HEK293 (cell line): ENCODE measurements around the gene NCAN.

Experiments used
- GLI4 ChIP-seq: fragments of 450-650 bp; formaldehyde crosslinking; IDR thresholded peaks from 2 replicates; pipeline ENCODE4 v1.5.1; 2016; ENCODE audit warnings: missing biosample characterization, missing genetic modification characterization
- ZBTB17 ChIP-seq: fragments of 450-650 bp; formaldehyde crosslinking; IDR thresholded peaks from 2 replicates; pipeline ENCODE4 v1.5.1; 2016; ENCODE audit warnings: missing biosample characterization, missing genetic modification characterization
- ZNF148 ChIP-seq: fragments of 450-650 bp; formaldehyde crosslinking; IDR thresholded peaks from 2 replicates; pipeline ENCODE4 v1.5.0; 2017; ENCODE audit warnings: missing biosample characterization, missing genetic modification characterization, borderline replicate concordance
- ZNF48 ChIP-seq: fragments of 450-650 bp; formaldehyde crosslinking; IDR thresholded peaks from 2 replicates; pipeline ENCODE4 v1.5.1; 2016; ENCODE audit warnings: missing biosample characterization, missing genetic modification characterization
- ZNF529 ChIP-seq: fragments of 450-650 bp; formaldehyde crosslinking; IDR thresholded peaks from 2 replicates; pipeline ENCODE4 v1.5.1; 2017; ENCODE audit warnings: missing genetic modification characterization, missing biosample characterization; ENCODE audit not compliant: insufficient replicate concordance
- ZNF555 ChIP-seq: fragments of 450-650 bp; formaldehyde crosslinking; conservative IDR thresholded peaks from 2 replicates; pipeline ENCODE4 v1.5.1; 2017; ENCODE audit warnings: missing biosample characterization, mild to moderate bottlenecking, missing genetic modification characterization, inconsistent platforms
- ZNF777 ChIP-seq: fragments of 450-650 bp; formaldehyde crosslinking; IDR thresholded peaks from 2 replicates; pipeline ENCODE4 v1.5.1; 2017; ENCODE audit warnings: missing biosample characterization, missing genetic modification characterization, borderline replicate concordance
- TF ChIP-seq, protein P1 (sequence below): fragments of 450-650 bp; formaldehyde crosslinking; IDR thresholded peaks from 2 replicates; pipeline ENCODE4 v1.5.1; 2016; ENCODE audit warnings: missing biosample characterization, missing genetic modification characterization, low read depth
- TF ChIP-seq, protein P2 (sequence below): fragments of 450-650 bp; formaldehyde crosslinking; IDR thresholded peaks from 2 replicates; pipeline ENCODE4 v1.5.1; 2016; ENCODE audit warnings: missing biosample characterization, missing genetic modification characterization
- TF ChIP-seq, protein P3 (sequence below): fragments of 450-650 bp; formaldehyde crosslinking; optimal IDR thresholded peaks from 2 replicates; pipeline ENCODE3; 2016; ENCODE audit warnings: missing biosample characterization, mild to moderate bottlenecking, missing genetic modification characterization

DNA sequence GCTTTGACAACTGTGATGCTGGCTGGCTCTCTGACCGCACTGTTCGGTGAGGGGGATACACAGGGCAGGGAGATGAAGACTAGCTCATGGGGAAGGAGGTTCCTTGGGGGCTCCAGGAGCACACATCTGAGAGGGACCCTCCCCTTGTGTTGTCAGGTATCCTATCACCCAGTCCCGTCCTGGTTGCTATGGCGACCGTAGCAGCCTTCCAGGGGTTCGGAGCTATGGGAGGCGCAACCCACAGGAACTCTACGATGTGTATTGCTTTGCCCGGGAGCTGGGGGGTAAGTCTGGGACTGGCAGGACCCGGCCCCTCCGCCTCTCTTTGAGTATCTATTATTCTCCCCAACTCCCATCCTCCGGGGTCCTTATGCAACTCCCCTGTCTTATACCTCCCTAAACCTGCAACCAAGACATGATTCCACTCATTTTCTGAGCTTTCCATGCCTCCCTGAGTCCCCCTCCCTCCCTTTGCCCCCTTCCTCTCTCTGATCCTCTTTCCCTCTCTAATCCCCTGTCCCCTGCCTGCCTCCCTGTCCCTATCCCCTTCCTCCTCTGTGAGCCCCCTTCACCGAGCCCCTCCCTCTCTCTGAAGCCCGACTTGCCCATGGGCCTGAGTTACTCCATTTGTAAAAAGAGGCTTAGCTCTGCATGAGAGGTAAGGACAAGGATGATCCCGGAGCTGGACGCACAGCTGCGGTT is 12.5 kb downstream of the NCAN start:
- TF ChIP-seq GLI4 (no peak), ZNF48 (tag by site-specific recombination) (no peak), ZNF777 (tag by site-specific recombination) (no peak), ZNF555 (no peak), ZNF529 (tag by site-specific recombination) (no peak), ZBTB17 (no peak), ZNF148 (tag by site-specific recombination) (no peak)
- TF ChIP-seq, protein P1, sequence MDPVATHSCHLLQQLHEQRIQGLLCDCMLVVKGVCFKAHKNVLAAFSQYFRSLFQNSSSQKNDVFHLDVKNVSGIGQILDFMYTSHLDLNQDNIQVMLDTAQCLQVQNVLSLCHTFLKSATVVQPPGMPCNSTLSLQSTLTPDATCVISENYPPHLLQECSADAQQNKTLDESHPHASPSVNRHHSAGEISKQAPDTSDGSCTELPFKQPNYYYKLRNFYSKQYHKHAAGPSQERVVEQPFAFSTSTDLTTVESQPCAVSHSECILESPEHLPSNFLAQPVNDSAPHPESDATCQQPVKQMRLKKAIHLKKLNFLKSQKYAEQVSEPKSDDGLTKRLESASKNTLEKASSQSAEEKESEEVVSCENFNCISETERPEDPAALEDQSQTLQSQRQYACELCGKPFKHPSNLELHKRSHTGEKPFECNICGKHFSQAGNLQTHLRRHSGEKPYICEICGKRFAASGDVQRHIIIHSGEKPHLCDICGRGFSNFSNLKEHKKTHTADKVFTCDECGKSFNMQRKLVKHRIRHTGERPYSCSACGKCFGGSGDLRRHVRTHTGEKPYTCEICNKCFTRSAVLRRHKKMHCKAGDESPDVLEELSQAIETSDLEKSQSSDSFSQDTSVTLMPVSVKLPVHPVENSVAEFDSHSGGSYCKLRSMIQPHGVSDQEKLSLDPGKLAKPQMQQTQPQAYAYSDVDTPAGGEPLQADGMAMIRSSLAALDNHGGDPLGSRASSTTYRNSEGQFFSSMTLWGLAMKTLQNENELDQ: no peak
- TF ChIP-seq, protein P2, sequence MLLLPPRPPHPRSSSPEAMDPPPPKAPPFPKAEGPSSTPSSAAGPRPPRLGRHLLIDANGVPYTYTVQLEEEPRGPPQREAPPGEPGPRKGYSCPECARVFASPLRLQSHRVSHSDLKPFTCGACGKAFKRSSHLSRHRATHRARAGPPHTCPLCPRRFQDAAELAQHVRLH (tag by site-specific recombination): no peak
- TF ChIP-seq, protein P3, sequence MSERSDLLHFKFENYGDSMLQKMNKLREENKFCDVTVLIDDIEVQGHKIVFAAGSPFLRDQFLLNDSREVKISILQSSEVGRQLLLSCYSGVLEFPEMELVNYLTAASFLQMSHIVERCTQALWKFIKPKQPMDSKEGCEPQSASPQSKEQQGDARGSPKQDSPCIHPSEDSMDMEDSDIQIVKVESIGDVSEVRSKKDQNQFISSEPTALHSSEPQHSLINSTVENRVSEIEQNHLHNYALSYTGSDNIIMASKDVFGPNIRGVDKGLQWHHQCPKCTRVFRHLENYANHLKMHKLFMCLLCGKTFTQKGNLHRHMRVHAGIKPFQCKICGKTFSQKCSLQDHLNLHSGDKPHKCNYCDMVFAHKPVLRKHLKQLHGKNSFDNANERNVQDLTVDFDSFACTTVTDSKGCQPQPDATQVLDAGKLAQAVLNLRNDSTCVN: no peak
